ENCODE measurements around the gene PCDH1.
A peak's percentile ranks its signal among the peaks of the same experiment; 100 is the strongest.
"Not testable (repeated sequence)": the region's sequence is repeated elsewhere in the genome, so short reads cannot be mapped to it uniquely, and the experiment has no call there.

The PCDH1 gene

DNA sequence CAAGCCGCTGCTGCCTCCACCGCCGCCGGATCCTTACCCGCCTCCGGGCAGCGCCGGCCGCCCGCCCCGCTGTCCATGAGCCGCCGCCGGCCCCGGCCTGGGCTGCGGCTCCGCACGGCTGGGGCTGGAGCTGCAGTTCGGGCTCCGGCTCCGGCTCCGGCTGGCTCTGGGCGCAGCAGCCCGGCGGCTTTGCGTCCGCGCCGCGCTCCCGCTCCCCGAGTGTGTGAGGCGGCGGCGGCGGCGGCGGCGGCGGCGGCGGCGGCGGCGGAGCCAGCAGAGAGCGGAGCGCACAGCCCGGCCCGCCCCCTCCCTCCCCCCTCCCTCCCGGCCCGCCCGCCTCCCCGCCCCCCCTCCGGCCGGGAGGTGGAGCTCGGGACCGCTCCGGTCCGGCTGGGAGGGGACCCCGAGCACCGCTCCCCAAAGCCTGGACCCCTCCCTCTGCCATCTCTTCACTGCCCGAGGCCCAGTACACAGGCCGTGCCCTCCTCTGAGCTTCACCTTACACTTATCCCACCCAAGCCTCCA lies at the start of gene PCDH1:
TSS of gene PCDH1 (minus strand) at position 225 of the 525 bp plus-strand sequence. CDS start at position 77, 148 bp downstream.
- no CpG with 5 or more reads among the region's 63 CpGs for WGBS (ENCODE audit: insufficient coverage, insufficient read length)
- Histone ChIP-seq H3K4me1 (ENCODE audit: control insufficient read depth, insufficient read depth, low read length) (peaks cover 21% of the 10 kb centered on the region), H3K27me3 (ENCODE audit: control insufficient read depth, insufficient read depth, low read length) (no peaks in the 10 kb centered on the region), H3K27ac (ENCODE audit: low read length) (no peak within 1 kb of the TSS), H3K4me3 (ENCODE audit: low read length) (peak within 1 kb of the TSS; percentile 83), H3K9me3 (ENCODE audit: control insufficient read depth, insufficient read depth, low read length) (no peaks in the 10 kb centered on the region), H3K36me3 (ENCODE audit: control insufficient read depth, insufficient read depth, low read length) (no peaks in the 10 kb centered on the region)
- no peak for DNase-seq (ENCODE audit: low read depth, low spot score)

GRCh38 chr5:141926434-141926833 lies 48.2 kb upstream of the PCDH1 start:
- no peaks in the 10 kb centered on the region for H3K9me3 ChIP-seq (ENCODE audit: control insufficient read depth, insufficient read depth, low read length)

DNA sequence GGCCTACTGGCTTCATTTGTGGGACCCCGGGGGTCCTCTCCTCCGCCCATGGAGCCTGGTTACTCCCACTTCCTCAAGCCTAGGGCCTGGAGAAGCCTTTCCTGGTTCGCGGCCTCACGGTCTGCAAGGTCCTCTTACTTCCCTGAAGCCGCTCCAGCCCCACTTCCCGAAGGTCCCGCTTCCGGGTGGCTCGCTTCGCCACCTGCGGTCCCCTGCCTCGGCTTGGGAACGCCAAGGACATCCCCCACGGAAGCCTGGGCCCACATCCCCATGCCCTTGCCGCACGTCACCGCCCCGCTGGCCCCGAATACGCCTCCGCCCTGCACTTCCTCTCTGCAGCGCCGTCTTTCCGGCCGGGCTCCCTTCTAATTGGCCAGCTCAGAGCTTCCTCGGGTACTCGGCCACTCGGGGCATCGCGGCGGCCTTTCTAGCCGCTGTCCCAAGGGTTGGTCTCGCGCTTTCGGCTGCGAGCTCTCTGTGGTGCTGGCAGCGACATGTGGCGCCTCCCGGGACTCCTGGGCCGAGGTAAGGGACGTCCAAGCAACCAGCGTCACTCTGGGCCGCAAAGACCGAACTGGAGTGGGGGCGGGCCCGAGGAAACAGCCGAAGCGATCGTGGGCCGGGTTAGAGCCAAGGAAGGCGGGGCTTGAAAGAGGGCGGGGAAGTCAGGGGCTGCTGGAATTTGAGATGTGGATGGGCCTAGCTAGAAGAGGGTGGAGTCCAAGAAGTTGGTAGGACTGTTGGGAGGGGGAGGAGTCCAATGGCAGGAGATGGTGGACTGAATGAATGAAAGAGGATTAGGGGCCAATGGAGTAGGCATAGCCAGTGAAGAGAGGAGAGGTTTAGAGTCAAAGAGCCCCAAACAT lies 45.5 kb upstream of the PCDH1 start, which contains the start of gene DELE1:
TSS of gene DELE1 (plus strand) at position 424 of the 866 bp plus-strand sequence. CDS start at position 495, 71 bp downstream.
- peak; percentile 82 for DNase-seq (ENCODE audit: low read depth, low spot score)
- Histone ChIP-seq H3K27ac (ENCODE audit: low read length) (no peak within 1 kb of the TSS), H3K4me1 (ENCODE audit: control insufficient read depth, insufficient read depth, low read length) (peaks cover 2% of the 10 kb centered on the region), H3K36me3 (ENCODE audit: control insufficient read depth, insufficient read depth, low read length) (peaks cover 10% of the 10 kb centered on the region), H3K9me3 (ENCODE audit: control insufficient read depth, insufficient read depth, low read length) (no peaks in the 10 kb centered on the region), H3K27me3 (ENCODE audit: control insufficient read depth, insufficient read depth, low read length) (no peaks in the 10 kb centered on the region), H3K4me3 (ENCODE audit: low read length) (peak within 1 kb of the TSS; percentile 66; the same call in 1 of the 2 replicates)
- no CpG with 5 or more reads among the region's 53 CpGs for WGBS (ENCODE audit: insufficient coverage, insufficient read length)

More at GRCh38 chr5:141926434-141926833, 48.2 kb upstream of the PCDH1 start:
- no CpG with 5 or more reads among the region's 2 CpGs for WGBS (ENCODE audit: insufficient coverage, insufficient read length)
- no peak overlapping the region for H3K4me3 ChIP-seq (ENCODE audit: low read length)
- no peak for DNase-seq (ENCODE audit: low read depth, low spot score)
- H3K36me3 ChIP-seq (ENCODE audit: control insufficient read depth, insufficient read depth, low read length), result peaks cover 17% of the 10 kb centered on the region
- no peaks in the 10 kb centered on the region for H3K27me3 ChIP-seq (ENCODE audit: control insufficient read depth, insufficient read depth, low read length)
- H3K27ac ChIP-seq (ENCODE audit: low read length), result no peak overlapping the region
- peaks cover 2% of the 10 kb centered on the region for H3K4me1 ChIP-seq (ENCODE audit: control insufficient read depth, insufficient read depth, low read length)

DNA sequence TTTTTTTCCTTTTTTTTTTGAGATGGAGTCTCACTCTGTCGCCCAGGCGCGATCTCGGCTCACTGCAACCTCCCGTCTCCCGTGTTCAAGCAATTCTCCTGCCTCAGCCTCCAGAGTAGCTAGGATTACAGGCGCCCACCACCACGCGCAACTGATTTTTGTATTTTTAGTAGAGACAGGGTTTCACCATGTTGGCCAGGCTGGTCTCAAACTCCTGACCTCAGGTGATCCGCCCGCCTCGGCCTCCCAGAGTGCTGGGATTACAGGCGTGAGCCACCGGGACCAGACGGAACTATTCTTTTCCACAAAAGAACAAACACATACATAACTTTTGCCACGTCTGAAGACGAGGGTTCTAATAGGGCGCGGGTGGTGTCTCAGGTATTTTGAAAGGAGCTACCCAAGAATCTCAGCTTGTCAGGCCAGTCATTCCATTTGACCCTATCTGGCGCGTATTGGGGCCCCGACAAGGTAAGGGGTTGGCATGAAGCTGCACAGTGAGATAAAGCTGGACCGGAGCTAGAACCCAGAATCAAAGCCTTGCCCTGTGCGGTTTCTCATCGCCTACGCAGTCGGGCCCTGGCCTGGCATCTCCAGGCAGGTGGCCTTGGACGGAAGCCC lies 44.7 kb upstream of the PCDH1 start:
- not testable (repeated sequence) for H3K27me3 ChIP-seq (ENCODE audit: control insufficient read depth, insufficient read depth, low read length); H3K27ac ChIP-seq (ENCODE audit: low read length); DNase-seq (ENCODE audit: low read depth, low spot score); H3K4me1 ChIP-seq (ENCODE audit: control insufficient read depth, insufficient read depth, low read length); H3K9me3 ChIP-seq (ENCODE audit: control insufficient read depth, insufficient read depth, low read length); H3K36me3 ChIP-seq (ENCODE audit: control insufficient read depth, insufficient read depth, low read length)
- H3K4me3 ChIP-seq (ENCODE audit: low read length), result peak overlapping the region; percentile 66; the same call in 1 of the 2 replicates
- no CpG with 5 or more reads among the region's 28 CpGs for WGBS (ENCODE audit: insufficient coverage, insufficient read length)

- no peak overlapping the region for H3K27ac ChIP-seq (ENCODE audit: low read length)
- DNase-seq (ENCODE audit: low read depth, low spot score), result no peak
- no peaks in the 10 kb centered on the region for H3K9me3 ChIP-seq (ENCODE audit: control insufficient read depth, insufficient read depth, low read length)
- H3K27me3 ChIP-seq (ENCODE audit: control insufficient read depth, insufficient read depth, low read length), result no peaks in the 10 kb centered on the region
- H3K36me3 ChIP-seq (ENCODE audit: control insufficient read depth, insufficient read depth, low read length), result no peaks in the 10 kb centered on the region
- peaks cover 2% of the 10 kb centered on the region for H3K4me1 ChIP-seq (ENCODE audit: control insufficient read depth, insufficient read depth, low read length)
- H3K4me3 ChIP-seq (ENCODE audit: low read length), result no peak overlapping the region
- WGBS (ENCODE audit: insufficient coverage, insufficient read length), result no CpG with 5 or more reads among the region's 2 CpGs
Observed at GRCh38 chr5:141920771-141921170, 42.6 kb upstream of the PCDH1 start.

GRCh38 chr5:141919218-141920119 lies 41.3 kb upstream of the PCDH1 start:
- no peak for DNase-seq (ENCODE audit: low read depth, low spot score)
- no peaks in the 10 kb centered on the region for H3K27me3 ChIP-seq (ENCODE audit: control insufficient read depth, insufficient read depth, low read length)
- WGBS (ENCODE audit: insufficient coverage, insufficient read length), result no CpG with 5 or more reads among the region's 8 CpGs
- no peaks in the 10 kb centered on the region for H3K9me3 ChIP-seq (ENCODE audit: control insufficient read depth, insufficient read depth, low read length)
- peaks cover 2% of the 10 kb centered on the region for H3K4me1 ChIP-seq (ENCODE audit: control insufficient read depth, insufficient read depth, low read length)
- no peak overlapping the region for H3K4me3 ChIP-seq (ENCODE audit: low read length)
- no peak overlapping the region for H3K27ac ChIP-seq (ENCODE audit: low read length)
- H3K36me3 ChIP-seq (ENCODE audit: control insufficient read depth, insufficient read depth, low read length), result no peaks in the 10 kb centered on the region

DNA sequence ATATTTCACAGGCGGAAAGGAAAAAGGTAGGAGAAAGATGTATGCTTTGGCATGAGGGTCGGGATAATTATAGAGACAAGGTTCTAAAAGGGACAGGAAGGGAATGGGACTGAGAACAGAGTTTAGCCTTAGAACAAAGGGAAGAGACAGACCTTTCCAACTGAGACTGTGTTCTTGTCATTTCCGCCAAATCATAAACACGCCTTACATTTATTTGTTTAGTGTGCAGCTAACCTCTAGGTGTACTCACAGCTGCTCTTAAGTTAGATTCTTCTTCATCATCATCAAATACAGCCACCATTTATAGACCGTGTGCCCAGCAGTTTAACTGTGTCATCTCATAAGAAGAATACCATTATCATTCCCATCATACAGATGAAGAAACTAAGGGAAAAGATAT lies 39.5 kb upstream of the PCDH1 start:
- no peaks in the 10 kb centered on the region for H3K36me3 ChIP-seq (ENCODE audit: control insufficient read depth, insufficient read depth, low read length)
- H3K4me1 ChIP-seq (ENCODE audit: control insufficient read depth, insufficient read depth, low read length), result no peaks in the 10 kb centered on the region; the same call in 1 of the 2 replicates
- no peak overlapping the region for H3K4me3 ChIP-seq (ENCODE audit: low read length)
- no CpG with 5 or more reads among the region's 5 CpGs for WGBS (ENCODE audit: insufficient coverage, insufficient read length)
- no peak overlapping the region for H3K27ac ChIP-seq (ENCODE audit: low read length)
- no peak for DNase-seq (ENCODE audit: low read depth, low spot score)
- H3K27me3 ChIP-seq (ENCODE audit: control insufficient read depth, insufficient read depth, low read length), result no peaks in the 10 kb centered on the region; the same call in 1 of the 2 replicates
- no peaks in the 10 kb centered on the region for H3K9me3 ChIP-seq (ENCODE audit: control insufficient read depth, insufficient read depth, low read length)

- H3K4me1 ChIP-seq (ENCODE audit: control insufficient read depth, insufficient read depth, low read length), result no peaks in the 10 kb centered on the region; the same call in 1 of the 2 replicates
- H3K27me3 ChIP-seq (ENCODE audit: control insufficient read depth, insufficient read depth, low read length), result no peaks in the 10 kb centered on the region; the same call in 1 of the 2 replicates
- H3K9me3 ChIP-seq (ENCODE audit: control insufficient read depth, insufficient read depth, low read length), result no peaks in the 10 kb centered on the region
- no peak overlapping the region for H3K27ac ChIP-seq (ENCODE audit: low read length)
- DNase-seq (ENCODE audit: low read depth, low spot score), result no peak
- H3K4me3 ChIP-seq (ENCODE audit: low read length), result no peak overlapping the region
- WGBS (ENCODE audit: insufficient coverage, insufficient read length), result no CpG with 5 or more reads among the region's 2 CpGs
- H3K36me3 ChIP-seq (ENCODE audit: control insufficient read depth, insufficient read depth, low read length), result no peaks in the 10 kb centered on the region
Observed at GRCh38 chr5:141916522-141916921, 38.3 kb upstream of the PCDH1 start.

DNA sequence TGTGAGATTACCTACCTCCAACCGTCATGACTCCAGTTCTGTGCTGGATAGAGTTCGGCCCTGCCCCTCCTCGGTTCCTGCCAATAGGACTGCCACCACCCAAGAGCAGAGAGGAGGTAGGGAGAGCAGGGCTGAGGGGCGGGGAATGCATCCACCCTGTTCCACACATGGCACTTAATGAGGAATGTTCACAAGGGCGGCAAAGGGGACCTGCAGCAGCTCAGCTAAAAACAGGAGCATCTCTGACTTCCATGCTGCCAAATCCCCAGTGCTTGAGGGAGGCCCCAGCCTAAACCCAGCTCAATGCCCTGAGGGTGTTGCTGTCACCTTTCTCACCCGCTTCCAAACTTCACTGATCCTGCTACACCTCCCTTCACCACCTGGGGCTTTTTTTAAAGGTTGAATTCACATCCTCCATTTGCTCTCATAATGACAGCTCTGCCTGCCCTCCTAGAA lies 37.7 kb upstream of the PCDH1 start:
- DNase-seq (ENCODE audit: low read depth, low spot score), result no peak
- no CpG with 5 or more reads among the region's 6 CpGs for WGBS (ENCODE audit: insufficient coverage, insufficient read length)
- H3K27ac ChIP-seq (ENCODE audit: low read length), result no peak overlapping the region
- H3K27me3 ChIP-seq (ENCODE audit: control insufficient read depth, insufficient read depth, low read length), result no peaks in the 10 kb centered on the region; the same call in 1 of the 2 replicates
- H3K36me3 ChIP-seq (ENCODE audit: control insufficient read depth, insufficient read depth, low read length), result no peaks in the 10 kb centered on the region
- H3K9me3 ChIP-seq (ENCODE audit: control insufficient read depth, insufficient read depth, low read length), result no peaks in the 10 kb centered on the region
- H3K4me1 ChIP-seq (ENCODE audit: control insufficient read depth, insufficient read depth, low read length), result no peaks in the 10 kb centered on the region; the same call in 1 of the 2 replicates
- H3K4me3 ChIP-seq (ENCODE audit: low read length), result no peak overlapping the region
